Measurements from ENCODE around the gene CTIF.

DNA sequence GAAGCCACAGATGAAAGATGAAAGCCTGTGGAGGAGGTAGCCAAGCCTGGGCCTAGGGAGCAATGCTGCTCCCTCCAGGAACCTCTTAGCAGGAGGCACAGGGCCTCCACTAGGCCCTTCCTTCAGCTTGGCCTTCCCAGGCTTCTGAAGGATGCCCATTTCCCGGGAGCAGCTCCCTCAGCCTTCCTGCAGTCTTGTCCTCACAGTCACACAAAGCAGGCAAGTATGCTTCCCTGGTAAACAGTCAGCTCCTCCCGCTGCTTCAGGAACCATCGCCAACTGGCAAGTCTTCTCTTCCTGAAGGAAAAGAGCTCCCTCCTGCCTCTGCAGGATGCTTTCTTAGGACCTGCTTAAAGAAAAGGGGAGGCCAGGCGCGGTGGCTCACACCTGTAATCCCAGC, 358.7 kb downstream of the CTIF start:
- no peak for TF ChIP-seq POLR2A (IDR thresholded peaks at IDR 0.05)
- TF ChIP-seq, protein P1, sequence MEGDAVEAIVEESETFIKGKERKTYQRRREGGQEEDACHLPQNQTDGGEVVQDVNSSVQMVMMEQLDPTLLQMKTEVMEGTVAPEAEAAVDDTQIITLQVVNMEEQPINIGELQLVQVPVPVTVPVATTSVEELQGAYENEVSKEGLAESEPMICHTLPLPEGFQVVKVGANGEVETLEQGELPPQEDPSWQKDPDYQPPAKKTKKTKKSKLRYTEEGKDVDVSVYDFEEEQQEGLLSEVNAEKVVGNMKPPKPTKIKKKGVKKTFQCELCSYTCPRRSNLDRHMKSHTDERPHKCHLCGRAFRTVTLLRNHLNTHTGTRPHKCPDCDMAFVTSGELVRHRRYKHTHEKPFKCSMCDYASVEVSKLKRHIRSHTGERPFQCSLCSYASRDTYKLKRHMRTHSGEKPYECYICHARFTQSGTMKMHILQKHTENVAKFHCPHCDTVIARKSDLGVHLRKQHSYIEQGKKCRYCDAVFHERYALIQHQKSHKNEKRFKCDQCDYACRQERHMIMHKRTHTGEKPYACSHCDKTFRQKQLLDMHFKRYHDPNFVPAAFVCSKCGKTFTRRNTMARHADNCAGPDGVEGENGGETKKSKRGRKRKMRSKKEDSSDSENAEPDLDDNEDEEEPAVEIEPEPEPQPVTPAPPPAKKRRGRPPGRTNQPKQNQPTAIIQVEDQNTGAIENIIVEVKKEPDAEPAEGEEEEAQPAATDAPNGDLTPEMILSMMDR (IDR thresholded peaks at IDR 0.05) = no peak
